GM12878 (cell line): ENCODE results near the gene ZSWIM5.

Source experiments
- CTCF ChIP-seq, 3 experiments: IDR thresholded peaks in 2 of 3; conservative IDR thresholded peaks in 1 of 3; 2 replicates each; pipeline ENCODE4 v1.5.1; 2011; ENCODE audit warnings: low read depth in 3 of 3, low read length in 3 of 3, mild to moderate bottlenecking in 3 of 3, control low read depth in 2 of 3, moderate library complexity in 2 of 3, inconsistent platforms in 1 of 3, mixed read lengths in 1 of 3; ENCODE audit not compliant: control insufficient read depth in 2 of 3, insufficient read depth in 1 of 3; ENCODE audit errors: extremely low read depth in 1 of 3
- SRF ChIP-seq, 2 experiments: IDR thresholded peaks; 2 replicates each; pipeline ENCODE4 v1.6.1; 2011; ENCODE audit warnings: low read depth in 2 of 2, low read length in 2 of 2, mild to moderate bottlenecking in 1 of 2, moderate library complexity in 1 of 2

GRCh38 chr1:45008076-45008475, 198.3 kb downstream of the ZSWIM5 start:
- TF ChIP-seq SRF (IDR thresholded peaks at IDR 0.05; ENCODE audit: low read depth in 2 of 2, low read length in 2 of 2): no peak
- TF ChIP-seq CTCF (IDR thresholded peaks at IDR 0.05 in 2 of 3, conservative IDR thresholded peaks at IDR 0.05 in 1 of 3; ENCODE audit: control insufficient read depth in 2 of 3, extremely low read depth in 1 of 3, insufficient read depth in 1 of 3, low read depth in 3 of 3, low read length in 3 of 3): no peak
